Cardiac muscle cell (in vitro differentiated cells and primary cell): ENCODE measurements around the gene TPD52L1. TPM values are rescaled to one million over a fixed set of nuclear protein-coding genes. Genes with fewer than 3 reads are reported as not detected.

ENCODE experiments used
- DNase-seq, 2 donors: peaks; one replicate each; pipeline versions ENCODE4 v3.0.0 to v3.0.0-alpha.2; 2010 to 2017; ENCODE audit warnings: low read depth in 1 of 2, low spot score in 1 of 2
- H3K27ac ChIP-seq: fragments of 200-600 bp; sonication (generic); 2 replicates; pipeline ENCODE4 v1.5.1; 2016
- H3K27me3 ChIP-seq: fragments of 200-600 bp; sonication (generic); 2 replicates; pipeline ENCODE4 v1.6.0; 2016; ENCODE audit warnings: control low read depth
- H3K36me3 ChIP-seq: fragments of 200-600 bp; sonication (generic); 2 replicates; pipeline ENCODE4 v1.5.1; 2016; ENCODE audit warnings: control low read depth
- H3K4me1 ChIP-seq: fragments of 200-600 bp; sonication (generic); 2 replicates; pipeline ENCODE4 v1.8.1; 2017; ENCODE audit warnings: low read depth, mild to moderate bottlenecking, mixed run types
- H3K4me3 ChIP-seq: fragments of 200-600 bp; sonication (generic); 2 replicates; pipeline ENCODE4 v1.5.1; 2016; ENCODE audit warnings: mild to moderate bottlenecking
- H3K9me3 ChIP-seq: fragments of 200-600 bp; sonication (generic); 2 replicates; pipeline ENCODE4 v1.5.1; 2017; ENCODE audit warnings: low read depth, mild to moderate bottlenecking, control low read depth
- CTCF ChIP-seq: IDR thresholded peaks from 2 replicates; pipeline ENCODE4 v1.5.1; 2012; ENCODE audit warnings: low read depth, mild to moderate bottlenecking, low read length
- polyA plus RNA-seq: library from polyadenylated mRNA; unstranded; fragments of >200 nt; fragmentation: Nextera tagmentation; extraction: Ambion mirVana; gene quantifications from 2 replicates; pipeline ENCODE4 v1.2.1, GENCODE V29; 2016
- total RNA-seq: library from RNA; depleted of rRNA; stranded (reverse); fragments of >200 nt; gene quantifications from 2 replicates; pipeline ENCODE4 v1.2.3, GENCODE V29; 2016

TPD52L1 gene
- total and polyA plus RNA-seq, 2 experiments from 2014 or later: 49.2 to 72.8 TPM

DNA sequence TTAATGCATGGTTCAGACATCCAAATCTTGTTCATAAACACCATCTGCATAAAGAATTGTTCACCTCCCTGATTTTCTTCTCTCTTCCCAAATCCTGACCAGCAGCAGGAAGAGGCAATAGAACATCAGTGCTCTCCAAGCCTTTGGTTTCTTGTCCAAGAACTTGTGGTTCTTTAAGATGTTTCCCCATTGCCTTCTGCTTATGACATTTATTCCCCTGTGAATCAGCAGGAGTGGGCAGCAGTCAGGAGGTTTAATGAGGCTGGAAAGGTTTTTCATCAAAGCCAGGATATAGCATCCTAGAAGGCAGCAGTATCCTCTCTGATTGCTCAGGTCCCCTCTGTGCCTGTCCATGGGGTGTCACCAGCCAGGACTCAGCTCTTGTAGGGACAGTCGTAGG lies 142.9 kb downstream of the TPD52L1 start:
- H3K9me3 ChIP-seq: no peaks in the 10 kb centered on the region
- no peak for TF ChIP-seq CTCF
- H3K27me3 ChIP-seq: no peaks in the 10 kb centered on the region
- H3K4me3 ChIP-seq: no peak overlapping the region
- no peak overlapping the region for H3K27ac ChIP-seq
- H3K36me3 ChIP-seq: peaks cover 42% of the 10 kb centered on the region
- no peak for DNase-seq
- peaks cover 20% of the 10 kb centered on the region for H3K4me1 ChIP-seq

DNA sequence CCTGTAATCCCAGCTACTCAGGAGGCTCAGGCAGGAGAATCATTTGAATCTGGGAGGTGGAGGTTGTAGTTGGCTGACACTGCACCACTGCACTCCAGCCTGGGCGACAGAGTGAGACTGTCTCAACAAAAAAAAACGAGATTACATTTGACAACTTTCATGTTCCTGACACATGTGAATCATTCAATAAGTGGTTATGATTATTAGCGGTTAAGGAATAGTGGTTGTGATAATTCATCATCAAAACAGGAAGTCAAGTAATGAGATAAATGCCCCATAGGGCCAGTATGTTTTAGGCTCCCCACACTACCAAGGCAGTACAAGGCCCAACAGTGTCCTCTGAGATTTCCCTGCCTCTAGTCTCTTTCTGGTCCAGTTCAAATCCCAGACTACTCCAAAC lies 145.7 kb downstream of the TPD52L1 start:
- H3K4me1 ChIP-seq: peaks cover 20% of the 10 kb centered on the region
- no peak overlapping the region for H3K4me3 ChIP-seq
- H3K27ac ChIP-seq: no peak overlapping the region
- DNase-seq: no peak
- H3K27me3 ChIP-seq: no peaks in the 10 kb centered on the region
- no peak for TF ChIP-seq CTCF
- no peaks in the 10 kb centered on the region for H3K9me3 ChIP-seq
- peaks cover 34% of the 10 kb centered on the region for H3K36me3 ChIP-seq

GRCh38 chr6:125300992-125301434 lies 147.4 kb downstream of the TPD52L1 start:
- no peaks in the 10 kb centered on the region for H3K9me3 ChIP-seq
- DNase-seq: peak in 1 of 2 donors; percentile 56
- no peak for TF ChIP-seq CTCF

DNA sequence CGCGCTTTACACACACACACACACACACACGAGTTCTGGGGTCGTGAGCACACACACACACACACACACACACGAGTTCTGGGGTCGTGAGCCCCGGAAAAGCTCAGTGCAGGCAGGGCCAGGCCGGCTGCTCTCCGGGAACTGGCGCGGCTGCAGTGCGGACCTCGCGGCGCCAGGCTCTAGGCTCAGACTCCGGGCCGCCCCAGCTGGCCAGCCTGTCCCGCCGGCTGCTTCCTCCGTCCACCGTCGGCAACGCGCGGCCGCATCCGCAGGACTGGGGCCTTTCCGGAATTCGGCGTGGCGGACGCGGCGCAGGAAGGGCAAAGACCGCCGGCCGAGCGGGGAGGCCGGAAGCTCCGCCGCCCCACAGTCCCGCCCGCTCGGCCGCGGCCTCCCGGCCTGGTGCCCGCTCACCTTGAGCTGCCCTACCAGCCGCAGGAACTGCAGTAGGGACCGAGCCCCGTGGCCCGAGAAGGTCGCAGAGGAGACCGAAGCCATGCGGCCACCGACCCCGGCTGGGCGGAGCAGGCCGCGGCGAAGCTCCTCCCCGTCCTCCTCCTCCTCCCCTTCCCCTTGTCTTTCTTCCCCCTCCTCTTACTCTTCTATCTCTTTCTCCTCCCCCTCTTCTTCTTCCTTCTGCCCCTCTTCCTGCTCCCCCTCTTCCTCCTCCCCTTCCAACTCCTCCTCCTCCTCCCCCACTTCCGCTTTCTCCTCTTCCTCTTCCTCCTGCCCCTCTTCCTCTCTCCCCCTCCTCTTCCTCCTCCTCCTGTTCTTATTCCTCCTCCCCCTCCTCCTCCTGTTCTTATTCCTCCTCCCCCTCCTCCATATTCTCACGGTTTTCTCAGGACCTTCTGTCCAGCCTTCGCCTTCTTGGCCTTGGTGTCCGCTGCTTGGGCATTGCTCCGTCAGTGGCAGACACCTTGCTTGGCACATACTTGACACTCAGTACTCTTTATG lies 148.1 kb downstream of the TPD52L1 start, which contains the start of gene HDDC2:
HDDC2 (minus strand) TSS at position 533 of the 957 bp plus-strand sequence; CDS start at position 498, 35 bp downstream.
- peak within 1 kb of the TSS; percentile 93 for H3K27ac ChIP-seq
- peak within 1 kb of the TSS; percentile 57 for H3K4me3 ChIP-seq
- H3K4me1 ChIP-seq: peaks cover 20% of the 10 kb centered on the region
- peak; percentile 82 to 88 for DNase-seq
- H3K27me3 ChIP-seq: no peaks in the 10 kb centered on the region
- H3K9me3 ChIP-seq: no peaks in the 10 kb centered on the region
- peaks cover 18% of the 10 kb centered on the region for H3K36me3 ChIP-seq
- TF ChIP-seq CTCF: no peak

More at GRCh38 chr6:125300992-125301434, 147.4 kb downstream of the TPD52L1 start:
- Histone ChIP-seq H3K27me3 (no peaks in the 10 kb centered on the region), H3K4me1 (peaks cover 20% of the 10 kb centered on the region), H3K36me3 (peaks cover 24% of the 10 kb centered on the region), H3K4me3 (peak overlapping the region; percentile 57), H3K27ac (peak overlapping the region; percentile 93)

GRCh38 chr6:125302840-125303511 lies 149.4 kb downstream of the TPD52L1 start:
- Histone ChIP-seq H3K36me3 (peaks cover 8% of the 10 kb centered on the region), H3K27me3 (no peaks in the 10 kb centered on the region), H3K4me3 (no peak overlapping the region), H3K27ac (no peak overlapping the region), H3K9me3 (no peaks in the 10 kb centered on the region), H3K4me1 (peaks cover 20% of the 10 kb centered on the region)
- DNase-seq: no peak
- no peak for TF ChIP-seq CTCF
